ENCODE results near the gene MUS81. TPM values are rescaled to one million over a fixed set of nuclear protein-coding genes. Genes with fewer than 3 reads are reported as not detected.

Gene MUS81
- total and polyA plus RNA-seq, 2 of the 13 experiments (the other 11 are each of a cell fraction or from before 2014, with no cell fraction given) = 25.6 to 30.2 TPM

DNA sequence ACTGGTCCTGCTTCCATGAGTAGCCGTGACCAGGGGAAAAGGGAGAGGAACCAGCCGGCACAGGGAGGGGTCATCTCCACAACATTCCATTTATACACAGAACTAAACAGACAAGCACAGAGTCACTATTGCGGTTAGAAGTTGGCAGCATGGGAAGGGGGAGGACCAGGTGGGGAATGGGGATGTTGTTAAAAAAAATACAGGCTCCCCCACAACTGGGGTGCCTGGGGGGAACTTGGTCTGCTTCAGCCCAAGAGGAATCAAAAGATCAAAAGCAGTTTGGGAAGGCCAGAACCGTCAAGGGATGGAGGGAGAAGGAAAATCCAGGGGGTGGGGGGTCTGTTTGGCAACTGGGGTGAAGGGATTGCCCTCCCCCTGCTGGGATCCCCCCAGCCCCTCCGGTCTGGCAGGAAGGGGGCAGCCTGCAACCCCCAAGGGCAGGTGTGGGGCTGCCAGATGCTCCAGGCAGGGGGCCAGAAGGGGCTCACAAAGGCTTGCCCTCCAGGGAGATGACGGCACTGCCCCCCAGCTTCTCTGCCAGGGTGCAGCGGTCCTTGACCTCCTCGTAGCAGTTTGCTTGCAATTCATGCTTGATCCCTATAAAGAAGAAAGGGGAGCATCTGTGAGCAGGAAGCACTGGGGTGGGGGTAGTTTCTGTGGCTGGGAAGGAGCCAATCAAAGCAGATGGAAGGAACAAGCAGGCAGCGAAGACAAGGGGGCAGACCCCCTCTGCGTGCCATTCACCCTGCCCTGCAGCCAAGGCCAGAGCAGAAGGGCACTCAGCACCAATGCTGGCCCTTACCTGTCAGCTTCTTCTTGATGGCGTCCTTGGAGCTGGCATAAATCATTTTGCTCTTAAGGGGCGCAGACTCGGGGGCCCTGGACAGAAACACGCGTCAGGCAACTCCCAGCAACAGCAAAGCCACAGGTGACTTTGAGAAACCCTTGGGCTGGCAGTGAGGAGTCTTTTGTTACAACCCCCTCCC lies 5.1 kb upstream of the MUS81 start:
- no peak overlapping the region for H3K9ac ChIP-seq (ENCODE audit: insufficient read depth, low read depth, low read length)
- TSS peak; percentile 61 for BruUV-seq (replicated peaks)
- H3K4me3 ChIP-seq (replicated peaks in 1 of 3; ENCODE audit: insufficient read depth in 1 of 3, low read depth in 2 of 3, low read length in 3 of 3) = no peak overlapping the region
- TF ChIP-seq HNRNPK (IDR thresholded peaks at IDR 0.05; ENCODE audit: low read depth, low read length, poor library complexity, severe bottlenecking) (peak; percentile 37), ZBTB20 (CRISPR knock-in tag; IDR thresholded peaks at IDR 0.05; ENCODE audit: borderline replicate concordance, low read depth) (no peak), ZNF564 (CRISPR knock-in tag; IDR thresholded peaks at IDR 0.05) (no peak), KDM1A (CRISPR knock-in tag; IDR thresholded peaks at IDR 0.05) (no peak), ZNF251 (CRISPR knock-in tag; IDR thresholded peaks at IDR 0.05) (no peak), ZNF337 (CRISPR knock-in tag; IDR thresholded peaks at IDR 0.05; ENCODE audit: borderline replicate concordance, low read depth) (no peak), ZNF891 (CRISPR knock-in tag; IDR thresholded peaks at IDR 0.05) (no peak), TP53 (CRISPR knock-in tag; conservative IDR thresholded peaks at IDR 0.05) (no peak), RBM22 (optimal IDR thresholded peaks at IDR 0.05; ENCODE audit: low read length) (peak; percentile 29), TARDBP (CRISPR knock-in tag; IDR thresholded peaks at IDR 0.05) (no peak), HDAC2 (CRISPR knock-in tag; IDR thresholded peaks at IDR 0.05) (no peak), AGO2 (optimal IDR thresholded peaks at IDR 0.05; ENCODE audit: low read depth, low read length) (peak; percentile 29), GABPA (IDR thresholded peaks at IDR 0.05; ENCODE audit: low read depth, low read length) (no peak), GABPA (CRISPR knock-in tag; IDR thresholded peaks at IDR 0.05; ENCODE audit: low read depth) (no peak), POLR2AphosphoS5 (IDR thresholded peaks at IDR 0.05; ENCODE audit: low read depth, low read length) (no peak)
- TF ChIP-seq, protein P1, sequence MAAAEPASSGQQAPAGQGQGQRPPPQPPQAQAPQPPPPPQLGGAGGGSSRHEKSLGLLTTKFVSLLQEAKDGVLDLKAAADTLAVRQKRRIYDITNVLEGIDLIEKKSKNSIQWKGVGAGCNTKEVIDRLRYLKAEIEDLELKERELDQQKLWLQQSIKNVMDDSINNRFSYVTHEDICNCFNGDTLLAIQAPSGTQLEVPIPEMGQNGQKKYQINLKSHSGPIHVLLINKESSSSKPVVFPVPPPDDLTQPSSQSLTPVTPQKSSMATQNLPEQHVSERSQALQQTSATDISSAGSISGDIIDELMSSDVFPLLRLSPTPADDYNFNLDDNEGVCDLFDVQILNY (CRISPR knock-in tag; conservative IDR thresholded peaks at IDR 0.05) = no peak
- TF ChIP-seq, protein P2, sequence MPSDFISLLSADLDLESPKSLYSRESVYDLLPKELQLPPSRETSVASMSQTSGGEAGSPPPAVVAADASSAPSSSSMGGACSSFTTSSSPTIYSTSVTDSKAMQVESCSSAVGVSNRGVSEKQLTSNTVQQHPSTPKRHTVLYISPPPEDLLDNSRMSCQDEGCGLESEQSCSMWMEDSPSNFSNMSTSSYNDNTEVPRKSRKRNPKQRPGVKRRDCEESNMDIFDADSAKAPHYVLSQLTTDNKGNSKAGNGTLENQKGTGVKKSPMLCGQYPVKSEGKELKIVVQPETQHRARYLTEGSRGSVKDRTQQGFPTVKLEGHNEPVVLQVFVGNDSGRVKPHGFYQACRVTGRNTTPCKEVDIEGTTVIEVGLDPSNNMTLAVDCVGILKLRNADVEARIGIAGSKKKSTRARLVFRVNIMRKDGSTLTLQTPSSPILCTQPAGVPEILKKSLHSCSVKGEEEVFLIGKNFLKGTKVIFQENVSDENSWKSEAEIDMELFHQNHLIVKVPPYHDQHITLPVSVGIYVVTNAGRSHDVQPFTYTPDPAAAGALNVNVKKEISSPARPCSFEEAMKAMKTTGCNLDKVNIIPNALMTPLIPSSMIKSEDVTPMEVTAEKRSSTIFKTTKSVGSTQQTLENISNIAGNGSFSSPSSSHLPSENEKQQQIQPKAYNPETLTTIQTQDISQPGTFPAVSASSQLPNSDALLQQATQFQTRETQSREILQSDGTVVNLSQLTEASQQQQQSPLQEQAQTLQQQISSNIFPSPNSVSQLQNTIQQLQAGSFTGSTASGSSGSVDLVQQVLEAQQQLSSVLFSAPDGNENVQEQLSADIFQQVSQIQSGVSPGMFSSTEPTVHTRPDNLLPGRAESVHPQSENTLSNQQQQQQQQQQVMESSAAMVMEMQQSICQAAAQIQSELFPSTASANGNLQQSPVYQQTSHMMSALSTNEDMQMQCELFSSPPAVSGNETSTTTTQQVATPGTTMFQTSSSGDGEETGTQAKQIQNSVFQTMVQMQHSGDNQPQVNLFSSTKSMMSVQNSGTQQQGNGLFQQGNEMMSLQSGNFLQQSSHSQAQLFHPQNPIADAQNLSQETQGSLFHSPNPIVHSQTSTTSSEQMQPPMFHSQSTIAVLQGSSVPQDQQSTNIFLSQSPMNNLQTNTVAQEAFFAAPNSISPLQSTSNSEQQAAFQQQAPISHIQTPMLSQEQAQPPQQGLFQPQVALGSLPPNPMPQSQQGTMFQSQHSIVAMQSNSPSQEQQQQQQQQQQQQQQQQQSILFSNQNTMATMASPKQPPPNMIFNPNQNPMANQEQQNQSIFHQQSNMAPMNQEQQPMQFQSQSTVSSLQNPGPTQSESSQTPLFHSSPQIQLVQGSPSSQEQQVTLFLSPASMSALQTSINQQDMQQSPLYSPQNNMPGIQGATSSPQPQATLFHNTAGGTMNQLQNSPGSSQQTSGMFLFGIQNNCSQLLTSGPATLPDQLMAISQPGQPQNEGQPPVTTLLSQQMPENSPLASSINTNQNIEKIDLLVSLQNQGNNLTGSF (CRISPR knock-in tag; IDR thresholded peaks at IDR 0.05) = no peak
- TF ChIP-seq, protein P3, sequence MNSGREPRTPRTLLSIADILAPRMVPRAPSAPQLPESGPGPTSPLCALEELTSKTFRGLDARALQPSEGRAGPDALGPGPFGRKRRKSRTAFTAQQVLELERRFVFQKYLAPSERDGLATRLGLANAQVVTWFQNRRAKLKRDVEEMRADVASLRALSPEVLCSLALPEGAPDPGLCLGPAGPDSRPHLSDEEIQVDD (CRISPR knock-in tag; IDR thresholded peaks at IDR 0.05; ENCODE audit: borderline replicate concordance) = no peak

More for the DNA sequence above, 5.1 kb upstream of the MUS81 start:
- ChIA-PET CTCF (ENCODE audit: low intra/inter-chr PET ratio, low total read pairs) (no interaction called here), POLR2A (interaction anchor here (1.0 to 1.3 kb wide), 5 partner anchors 14 to 202 kb away, joined by 3 to 6 read pairs (median 3); partner anchors contain the start of gene FIBP)
- peak overlapping the region; percentile 10; the same call in 1 of the 2 replicates for H3K4me2 ChIP-seq (ENCODE audit: low read depth, low read length)
- H3K27me3 ChIP-seq (ENCODE audit: control insufficient read depth in 1 of 2, insufficient read depth in 2 of 2, low read length in 2 of 2) = no peaks in the 10 kb centered on the region; a peak in 1 of 5 replicates
- no peak overlapping the region for H2AFZ ChIP-seq (ENCODE audit: low read length)
- no peak for DNase-seq (ENCODE audit: low spot score)
- no peak for FAIRE-seq
- peaks cover 22% of the 10 kb centered on the region for H3K79me2 ChIP-seq (ENCODE audit: insufficient read depth, low read length)
- intact Hi-C loops (cut with micrococcal nuclease; ENCODE audit: unreplicated experiment) (no loop called here), in situ Hi-C loops (cut with HindIII; ENCODE audit: extremely low pct_ligation_motif_present, low pct_unique_long_range_greater_than_20kb) (loop anchor here (10.0 kb wide), 1 partner anchor 300 kb away; the partner anchor contains the start of gene LTBP3)
- H4K20me1 ChIP-seq (ENCODE audit: insufficient read depth, low read length) = peaks cover 50% of the 10 kb centered on the region
- H3K9me3 ChIP-seq (ENCODE audit: low read length) = 0 out of 2 replicates have a peak, but pooled peaks cover 4% of the 10 kb centered on the region
- 88% methylated on average over 14 of the region's 15 CpGs for WGBS (ENCODE audit: low lambda C conversion rate)
- ATAC-seq = no peak
- no peak overlapping the region for H3K27ac ChIP-seq (ENCODE audit: extremely low read length, insufficient read depth, low read length)
- peaks cover 14 to 34% of the 10 kb centered on the region in 2 experiments for H3K36me3 ChIP-seq (replicated peaks in 1 of 2; ENCODE audit: control insufficient read depth in 1 of 2, insufficient read depth in 2 of 2, low read length in 2 of 2)
- peaks cover 59% of the 10 kb centered on the region for H3K4me1 ChIP-seq (ENCODE audit: insufficient read depth, low read length)

All from HepG2 (cell line).